SK-N-MC (cell line): ENCODE results near the gene MT2A.

ENCODE experiments used
- EZH2 ChIP-seq: fragments of 200-600 bp; sonication (generic); IDR thresholded peaks from one replicate; pipeline ENCODE4 v1.6.1; 2017; ENCODE audit warnings: antibody characterized with exemption
- FOXP2 ChIP-seq: optimal IDR thresholded peaks from 2 replicates; pipeline ENCODE3; 2011; ENCODE audit warnings: mild to moderate bottlenecking, moderate library complexity; ENCODE audit not compliant: insufficient read depth; ENCODE audit errors: extremely low read length, control extremely low read depth
- POLR2AphosphoS5 ChIP-seq: IDR thresholded peaks from 2 replicates; pipeline ENCODE4 v1.6.1; 2012; ENCODE audit warnings: mild to moderate bottlenecking, low read depth, low read length, borderline replicate concordance

- TF ChIP-seq EZH2, result no peak
- TF ChIP-seq POLR2AphosphoS5, result no peak
- TF ChIP-seq FOXP2, result no peak
These were observed 25.2 kb downstream of the MT2A start for GRCh38 chr16:56633535-56633934.
